ENCODE results near the gene TMC1.
A peak's percentile ranks its signal among the peaks of the same experiment; 100 is the strongest.

Gene TMC1

GRCh38 chr9:72874344-72874743 is 352.9 kb downstream of the TMC1 start:
- TF ChIP-seq, protein P1, sequence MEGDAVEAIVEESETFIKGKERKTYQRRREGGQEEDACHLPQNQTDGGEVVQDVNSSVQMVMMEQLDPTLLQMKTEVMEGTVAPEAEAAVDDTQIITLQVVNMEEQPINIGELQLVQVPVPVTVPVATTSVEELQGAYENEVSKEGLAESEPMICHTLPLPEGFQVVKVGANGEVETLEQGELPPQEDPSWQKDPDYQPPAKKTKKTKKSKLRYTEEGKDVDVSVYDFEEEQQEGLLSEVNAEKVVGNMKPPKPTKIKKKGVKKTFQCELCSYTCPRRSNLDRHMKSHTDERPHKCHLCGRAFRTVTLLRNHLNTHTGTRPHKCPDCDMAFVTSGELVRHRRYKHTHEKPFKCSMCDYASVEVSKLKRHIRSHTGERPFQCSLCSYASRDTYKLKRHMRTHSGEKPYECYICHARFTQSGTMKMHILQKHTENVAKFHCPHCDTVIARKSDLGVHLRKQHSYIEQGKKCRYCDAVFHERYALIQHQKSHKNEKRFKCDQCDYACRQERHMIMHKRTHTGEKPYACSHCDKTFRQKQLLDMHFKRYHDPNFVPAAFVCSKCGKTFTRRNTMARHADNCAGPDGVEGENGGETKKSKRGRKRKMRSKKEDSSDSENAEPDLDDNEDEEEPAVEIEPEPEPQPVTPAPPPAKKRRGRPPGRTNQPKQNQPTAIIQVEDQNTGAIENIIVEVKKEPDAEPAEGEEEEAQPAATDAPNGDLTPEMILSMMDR (IDR thresholded peaks at IDR 0.05; ENCODE audit: insufficient read depth, low read depth, low read length, missing control alignments) = no peak
- no peak for DNase-seq (ENCODE audit: low read depth)
- no peak overlapping the region for H3K4me3 ChIP-seq (ENCODE audit: low read length)

GRCh38 chr9:72875221-72875620 is 353.8 kb downstream of the TMC1 start:
- TF ChIP-seq, protein P1 (IDR thresholded peaks at IDR 0.05; ENCODE audit: insufficient read depth, low read depth, low read length, missing control alignments) = no peak
- DNase-seq (ENCODE audit: low read depth) = no peak
- H3K4me3 ChIP-seq (ENCODE audit: low read length) = no peak overlapping the region

GRCh38 chr9:72880821-72881220 is 359.4 kb downstream of the TMC1 start:
- TF ChIP-seq, protein P1 (IDR thresholded peaks at IDR 0.05; ENCODE audit: insufficient read depth, low read depth, low read length, missing control alignments) = no peak

DNA sequence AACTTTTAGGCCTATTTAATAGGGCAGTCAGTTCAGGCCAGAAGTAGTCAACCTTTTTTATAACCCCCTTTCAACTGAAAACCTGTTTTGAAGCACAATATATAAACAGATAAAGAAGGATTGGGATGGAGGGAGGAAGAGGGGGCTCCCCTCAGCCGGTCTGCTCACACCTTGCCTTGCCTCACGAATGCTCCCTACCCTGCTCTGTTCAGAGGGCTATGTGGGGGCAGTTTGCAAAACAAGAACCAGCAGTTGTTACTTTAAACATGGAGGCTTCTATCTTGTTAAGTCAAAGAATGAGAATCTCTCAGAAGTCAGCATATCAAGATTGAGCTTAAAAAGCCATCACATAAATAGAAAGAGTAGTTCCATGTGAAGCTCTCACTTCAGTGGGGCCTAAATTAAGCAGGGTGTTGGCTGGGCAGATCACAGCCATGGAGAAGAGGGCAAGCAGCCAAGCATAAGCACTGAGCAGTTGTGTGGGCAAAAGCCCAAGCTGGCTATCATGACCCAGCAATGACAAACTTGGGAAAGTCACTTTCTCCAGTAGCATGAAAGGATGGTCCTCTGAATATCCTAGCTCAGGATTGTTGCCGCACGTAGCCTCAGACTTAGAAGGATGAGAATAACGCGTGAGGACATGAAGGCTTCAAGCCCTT is 360.8 kb downstream of the TMC1 start:
- DNase-seq (ENCODE audit: low read depth) = no peak
- TF ChIP-seq, protein P1 (IDR thresholded peaks at IDR 0.05; ENCODE audit: insufficient read depth, low read depth, low read length, missing control alignments) = no peak
- no peak overlapping the region for H3K4me3 ChIP-seq (ENCODE audit: low read length)

More at GRCh38 chr9:72880821-72881220, 359.4 kb downstream of the TMC1 start:
- no peak overlapping the region for H3K4me3 ChIP-seq (ENCODE audit: low read length)
- DNase-seq (ENCODE audit: low read depth) = no peak

GRCh38 chr9:72883875-72884274 is 362.5 kb downstream of the TMC1 start:
- TF ChIP-seq, protein P1 (IDR thresholded peaks at IDR 0.05; ENCODE audit: insufficient read depth, low read depth, low read length, missing control alignments) = no peak
- no peak overlapping the region for H3K4me3 ChIP-seq (ENCODE audit: low read length)
- no peak for DNase-seq (ENCODE audit: low read depth)

GRCh38 chr9:72884508-72884907 is 363.1 kb downstream of the TMC1 start:
- TF ChIP-seq, protein P1 (IDR thresholded peaks at IDR 0.05; ENCODE audit: insufficient read depth, low read depth, low read length, missing control alignments) = no peak
- no peak overlapping the region for H3K4me3 ChIP-seq (ENCODE audit: low read length)
- peak; percentile 15 for DNase-seq (ENCODE audit: low read depth)

Data from epithelial cell of esophagus (primary cell).